Right cardiac atrium (tissue), 5 donors: ENCODE data around the gene VPS45. TPM values are rescaled to one million over a fixed set of nuclear protein-coding genes. Genes with fewer than 3 reads are reported as not detected.

Source experiments
- ATAC-seq, 2 donors: fragments of 200-7000 bp; cut with Tn5 transposase; one replicate each; pipeline versions ENCODE4 v1.8.0 to v1.9.1; 2020; ENCODE audit warnings: moderate library complexity in 2 of 2, mild to moderate bottlenecking in 1 of 2
- DNase-seq, 3 donors: peaks; one replicate each; pipeline ENCODE4 v3.0.0-alpha.2; 2020
- H3K27ac ChIP-seq: one replicate; pipeline ENCODE4 v1.5.1; 2013; ENCODE audit warnings: mild to moderate bottlenecking, low read length, control low read depth, moderate library complexity
- H3K27me3 ChIP-seq: one replicate; pipeline ENCODE4 v1.6.1; 2013; ENCODE audit not compliant: control insufficient read depth, insufficient read depth
- H3K4me1 ChIP-seq: one replicate; pipeline ENCODE4 v1.6.1; 2013; ENCODE audit warnings: low read length; ENCODE audit not compliant: control insufficient read depth, insufficient read depth
- H3K4me3 ChIP-seq: one replicate; pipeline ENCODE4 v1.5.1; 2013; ENCODE audit warnings: low read length, control low read depth
- H3K9me3 ChIP-seq: one replicate; pipeline ENCODE4 v1.6.1; 2013; ENCODE audit warnings: low read length; ENCODE audit not compliant: control insufficient read depth
- WGBS: extraction: QIAGEN DNeasy Blood & Tissue Kit; methylation state at CpG from one replicate; pipeline ENCODE4 v1.1.7; 2013; 5-methylcytosine and 5-hydroxymethylcytosine counted together
- intact Hi-C, 4 donors: fragments of 100-400 bp; cut with DNase I; formaldehyde crosslinking; loops; one replicate each; pipeline versions ENCODE4 v1.11.0 to v1.14.0; 2022 to 2023
- polyA plus RNA-seq: library from polyadenylated mRNA; stranded (reverse); fragments of 200-250 nt; gene quantifications from one replicate; pipeline ENCODE4 v1.2.3, GENCODE V29; 2013
- total RNA-seq, 4 donors: library from RNA; stranded (reverse); fragmentation: NEBNext Ultra II Directional; extraction: Animal tissue kit (Norgen Biotek cat#: 25700); gene quantifications; one replicate each; pipeline ENCODE4 v1.2.1, GENCODE V29; 2021
- donor health status: healthy with polysubstance abuse.
- donor health status: DM: no; HTN: yes; CAD: no.
- donor health status: DM: no; HTN: no; CAD: no.
- donor health status: DM: no; HTN: yes; CAD: no; lungs with severe emphysema.
- donor health status: DM: yes; HTN: yes; CAD: no.

VPS45 gene
- total and polyA plus RNA-seq, 5 donors, result 40.0 to 54.3 (median 47.3) TPM

GRCh38 chr1:150156868-150157603, 89.5 kb downstream of the VPS45 start:
- no peak for DNase-seq
- 77% methylated on average over 16 of the region's 16 CpGs for WGBS
- peaks cover 8% of the 10 kb centered on the region for H3K4me1 ChIP-seq
- H3K9me3 ChIP-seq, result no peaks in the 10 kb centered on the region
- H3K4me3 ChIP-seq, result no peak overlapping the region
- H3K27me3 ChIP-seq, result no peaks in the 10 kb centered on the region
- ATAC-seq, result no peak
- intact Hi-C loops, result loop anchor here in 1 of 4 donors (10.0 kb wide), 1 partner anchor 62 kb away; no protein-coding TSS in a partner anchor
- H3K27ac ChIP-seq, result no peak overlapping the region

GRCh38 chr1:150159550-150159949, 92.0 kb downstream of the VPS45 start:
- peak in 1 of 3 donors; percentile 68 for DNase-seq
- intact Hi-C loops, result loop anchor here in 1 of 4 donors (10.0 kb wide), 1 partner anchor 65 kb away; no protein-coding TSS in a partner anchor
- 53% methylated on average over 8 of the region's 8 CpGs for WGBS
- Histone ChIP-seq H3K4me1 (peaks cover 16% of the 10 kb centered on the region), H3K4me3 (no peak overlapping the region), H3K27ac (no peak overlapping the region), H3K9me3 (no peaks in the 10 kb centered on the region), H3K27me3 (no peaks in the 10 kb centered on the region)
- ATAC-seq, result no peak

- Histone ChIP-seq H3K27ac (peak overlapping the region; percentile 24), H3K27me3 (no peaks in the 10 kb centered on the region), H3K4me1 (peaks cover 16% of the 10 kb centered on the region), H3K9me3 (no peaks in the 10 kb centered on the region), H3K4me3 (no peak overlapping the region)
- intact Hi-C loops, result loop anchor here in 3 of 4 donors (5.0 to 10.0 kb wide), 3 partner anchors 86 to 199 kb away; no protein-coding TSS in a partner anchor
- WGBS, result 71% methylated on average over 7 of the region's 7 CpGs
- ATAC-seq, result no peak
- no peak for DNase-seq
Observed at GRCh38 chr1:150160964-150161621, 93.5 kb downstream of the VPS45 start.

- intact Hi-C loops, result loop anchor here in 3 of 4 donors (5.0 to 10.0 kb wide), 3 partner anchors 87 to 200 kb away; no protein-coding TSS in a partner anchor
Observed at GRCh38 chr1:150161747-150162581, 94.4 kb downstream of the VPS45 start.

GRCh38 chr1:150162582-150162861, 94.9 kb downstream of the VPS45 start:
- 49% methylated on average over 4 of the region's 4 CpGs for WGBS
- peak overlapping the region; percentile 99 for H3K27ac ChIP-seq
- DNase-seq, result no peak
- peaks cover 16% of the 10 kb centered on the region for H3K4me1 ChIP-seq
- intact Hi-C loops, result loop anchor here in 3 of 4 donors (5.0 to 10.0 kb wide), 3 partner anchors 88 to 200 kb away; no protein-coding TSS in a partner anchor
- H3K9me3 ChIP-seq, result no peaks in the 10 kb centered on the region
- peak overlapping the region; percentile 37 for H3K4me3 ChIP-seq
- no peak for ATAC-seq
- no peaks in the 10 kb centered on the region for H3K27me3 ChIP-seq

More at GRCh38 chr1:150161747-150162581, 94.4 kb downstream of the VPS45 start:
- Histone ChIP-seq H3K27me3 (no peaks in the 10 kb centered on the region), H3K4me1 (peaks cover 16% of the 10 kb centered on the region), H3K4me3 (no peak overlapping the region), H3K27ac (peak overlapping the region; percentile 99), H3K9me3 (no peaks in the 10 kb centered on the region)
- 66% methylated on average over 9 of the region's 9 CpGs for WGBS
- ATAC-seq (peak in 1 of 2 donors; percentile 3), DNase-seq (peak in 2 of 3 donors; percentile 33 to 69)

GRCh38 chr1:150162862-150163706, 95.5 kb downstream of the VPS45 start:
- intact Hi-C loops, result loop anchor here in 3 of 4 donors (5.0 to 10.0 kb wide), 3 partner anchors 88 to 201 kb away; no protein-coding TSS in a partner anchor
- H3K27ac ChIP-seq, result peak overlapping the region; percentile 99
- H3K4me1 ChIP-seq, result peaks cover 16% of the 10 kb centered on the region
- H3K9me3 ChIP-seq, result no peaks in the 10 kb centered on the region
- ATAC-seq (peak; percentile 95), DNase-seq (peak; percentile 87 to 93 (median 91))
- H3K27me3 ChIP-seq, result no peaks in the 10 kb centered on the region
- H3K4me3 ChIP-seq, result peak overlapping the region; percentile 37
- 17% methylated on average over 14 of the region's 14 CpGs for WGBS

- peak; percentile 33 to 75 (median 67) for DNase-seq
- ATAC-seq, result peak in 1 of 2 donors; percentile 13
- Histone ChIP-seq H3K4me3 (no peak overlapping the region), H3K27me3 (no peaks in the 10 kb centered on the region), H3K4me1 (peaks cover 16% of the 10 kb centered on the region), H3K9me3 (no peaks in the 10 kb centered on the region), H3K27ac (peak overlapping the region; percentile 99)
- 87% methylated on average over 5 of the region's 5 CpGs for WGBS
- intact Hi-C loops, result loop anchor here in 3 of 4 donors (5.0 to 10.0 kb wide), 3 partner anchors 89 to 202 kb away; no protein-coding TSS in a partner anchor
Observed at GRCh38 chr1:150164224-150164623, 96.6 kb downstream of the VPS45 start.

- no peaks in the 10 kb centered on the region for H3K9me3 ChIP-seq
- no peak overlapping the region for H3K4me3 ChIP-seq
- ATAC-seq, result no peak
- WGBS, result 81% methylated on average over 5 of the region's 5 CpGs
- H3K27ac ChIP-seq, result peak overlapping the region; percentile 30
- intact Hi-C loops, result loop anchor here (5.0 to 10.0 kb wide), 5 partner anchors 87 to 202 kb away; no protein-coding TSS in a partner anchor
- H3K4me1 ChIP-seq, result peaks cover 16% of the 10 kb centered on the region
- H3K27me3 ChIP-seq, result no peaks in the 10 kb centered on the region
- no peak for DNase-seq
Observed at GRCh38 chr1:150164779-150165178, 97.2 kb downstream of the VPS45 start.

GRCh38 chr1:150165622-150166612, 98.3 kb downstream of the VPS45 start:
- intact Hi-C loops, result loop anchor here in 3 of 4 donors (5.0 to 10.0 kb wide), 5 partner anchors 89 to 204 kb away; no protein-coding TSS in a partner anchor
- Histone ChIP-seq H3K4me1 (peaks cover 16% of the 10 kb centered on the region), H3K27me3 (no peaks in the 10 kb centered on the region), H3K9me3 (no peaks in the 10 kb centered on the region), H3K4me3 (no peak overlapping the region), H3K27ac (peak overlapping the region; percentile 20)
- ATAC-seq (no peak), DNase-seq (peak; percentile 43 to 80 (median 75))
- WGBS, result 63% methylated on average over 14 of the region's 14 CpGs
